K562 (cell line): Measurements from ENCODE around the gene LCN1. TPM values are rescaled to one million over a fixed set of nuclear protein-coding genes. Genes with fewer than 3 reads are reported as not detected.

Experiments
- CBX3 ChIP-seq, 2 experiments: IDR thresholded peaks; 1 replicate in 1 of 2; 2 replicates in 1 of 2; pipeline ENCODE4 v1.6.1; 2012; ENCODE audit warnings: inconsistent platforms in 2 of 2, low read length in 2 of 2, borderline replicate concordance in 1 of 2, control low read depth in 1 of 2
- EHMT2 ChIP-seq: fragments of 450-650 bp; IDR thresholded peaks from 2 replicates; pipeline ENCODE4 v1.6.1; 2018; ENCODE audit warnings: antibody characterized with exemption
- FOXP4 ChIP-seq: sonication (generic); formaldehyde crosslinking; IDR thresholded peaks from 2 replicates; pipeline ENCODE4 v1.8.0; 2022; ENCODE audit warnings: mild to moderate bottlenecking, missing genetic modification reagents, borderline replicate concordance
- HMGXB4 ChIP-seq: sonication (generic); formaldehyde crosslinking; IDR thresholded peaks from 2 replicates; pipeline ENCODE4 v1.8.1; 2023; ENCODE audit warnings: mild to moderate bottlenecking, missing genetic modification reagents
- JUND ChIP-seq, 2 experiments: IDR thresholded peaks; 2 replicates in 1 of 2; 3 replicates in 1 of 2; pipeline ENCODE4 v1.6.1; 2011; ENCODE audit warnings: borderline replicate concordance in 2 of 2, low read depth in 2 of 2, low read length in 2 of 2, improper control_type of control experiment in 1 of 2, missing biosample characterization in 1 of 2, missing genetic modification characterization in 1 of 2, missing genetic modification reagents in 1 of 2
- MED1 ChIP-seq: sonication (generic); formaldehyde crosslinking; IDR thresholded peaks from 2 replicates; pipeline ENCODE4 v1.8.1; 2023; ENCODE audit warnings: missing genetic modification reagents, borderline replicate concordance
- MTA1 ChIP-seq: fragments of 450-650 bp; IDR thresholded peaks from 2 replicates; pipeline ENCODE4 v1.6.1; 2017; ENCODE audit warnings: borderline replicate concordance
- MTA3 ChIP-seq: fragments of 450-650 bp; formaldehyde crosslinking; IDR thresholded peaks from 2 replicates; pipeline ENCODE4 v1.6.1; 2017; ENCODE audit warnings: mild to moderate bottlenecking, borderline replicate concordance
- STAG1 ChIP-seq: sonication (generic); formaldehyde crosslinking; IDR thresholded peaks from 2 replicates; pipeline ENCODE4 v1.5.0; 2020; ENCODE audit warnings: missing genetic modification reagents, borderline replicate concordance
- TAF7 ChIP-seq: fragments of 450-650 bp; IDR thresholded peaks from 2 replicates; pipeline ENCODE4 v1.6.1; 2016; ENCODE audit warnings: missing genetic modification characterization, missing compliant biosample characterization
- XRCC4 ChIP-seq: IDR thresholded peaks from one replicate; pipeline ENCODE4 v1.6.1; 2011; ENCODE audit not compliant: insufficient read depth, insufficient read length; ENCODE audit errors: extremely low read depth
- ZKSCAN1 ChIP-seq: fragments of 150-350 bp; IDR thresholded peaks from 2 replicates; pipeline ENCODE4 v1.6.1; 2016; ENCODE audit warnings: low read depth, low read length
- ZNF253 ChIP-seq: fragments of 250-450 bp; sonication (Bioruptor Pico); conservative IDR thresholded peaks from 2 replicates; pipeline ENCODE4 v1.6.1; 2021; ENCODE audit warnings: mild to moderate bottlenecking
- polyA plus RNA-seq, 8 experiments: library from polyadenylated mRNA; depleted of rRNA in 4 of 8; stranded (reverse) in 5 of 8; unstranded in 3 of 8; fragments of >200 nt; fragmentation: Nextera tagmentation in 2 of 8; fragmentation: Illumina TruSeq in 1 of 8; extraction: Ambion mirVana in 2 of 8; extraction: Trizol in 1 of 8; gene quantifications; 2 replicates each; pipeline versions ENCODE4 v1.2.1 to v1.2.3, GENCODE V29; 2011 to 2014; ENCODE audit warnings: inconsistent platforms in 1 of 8, missing spikeins in 1 of 8
- total RNA-seq, 7 experiments: library from RNA; depleted of rRNA in 6 of 7; stranded (reverse); fragments of >200 nt in 6 of 7; fragmentation: Illumina TruSeq in 2 of 7; extraction: Trizol in 2 of 7; gene quantifications; 2 replicates each; pipeline versions ENCODE4 v1.2.1 to v1.2.3, GENCODE V29; 2011 to 2021; ENCODE audit warnings: low replicate concordance in 1 of 7
- TF ChIP-seq, protein P1 (sequence below), 2 experiments: fragments of 450-650 bp; IDR thresholded peaks; 2 replicates each; pipeline ENCODE4 v1.6.1; 2016
- TF ChIP-seq, protein P2 (sequence below): fragments of 250-450 bp; sonication (Bioruptor Pico); IDR thresholded peaks from 2 replicates; pipeline ENCODE4 v1.4.0; 2020; ENCODE audit warnings: mild to moderate bottlenecking
- TF ChIP-seq, protein P3 (sequence below): sonication (generic); formaldehyde crosslinking; IDR thresholded peaks from 2 replicates; pipeline ENCODE4 v1.8.0; 2023; ENCODE audit warnings: mild to moderate bottlenecking, missing genetic modification reagents

Gene LCN1
- total and polyA plus RNA-seq, 9 of the 15 experiments (the other 6 are each of a cell fraction or from before 2014, with no cell fraction given) = not detected

DNA sequence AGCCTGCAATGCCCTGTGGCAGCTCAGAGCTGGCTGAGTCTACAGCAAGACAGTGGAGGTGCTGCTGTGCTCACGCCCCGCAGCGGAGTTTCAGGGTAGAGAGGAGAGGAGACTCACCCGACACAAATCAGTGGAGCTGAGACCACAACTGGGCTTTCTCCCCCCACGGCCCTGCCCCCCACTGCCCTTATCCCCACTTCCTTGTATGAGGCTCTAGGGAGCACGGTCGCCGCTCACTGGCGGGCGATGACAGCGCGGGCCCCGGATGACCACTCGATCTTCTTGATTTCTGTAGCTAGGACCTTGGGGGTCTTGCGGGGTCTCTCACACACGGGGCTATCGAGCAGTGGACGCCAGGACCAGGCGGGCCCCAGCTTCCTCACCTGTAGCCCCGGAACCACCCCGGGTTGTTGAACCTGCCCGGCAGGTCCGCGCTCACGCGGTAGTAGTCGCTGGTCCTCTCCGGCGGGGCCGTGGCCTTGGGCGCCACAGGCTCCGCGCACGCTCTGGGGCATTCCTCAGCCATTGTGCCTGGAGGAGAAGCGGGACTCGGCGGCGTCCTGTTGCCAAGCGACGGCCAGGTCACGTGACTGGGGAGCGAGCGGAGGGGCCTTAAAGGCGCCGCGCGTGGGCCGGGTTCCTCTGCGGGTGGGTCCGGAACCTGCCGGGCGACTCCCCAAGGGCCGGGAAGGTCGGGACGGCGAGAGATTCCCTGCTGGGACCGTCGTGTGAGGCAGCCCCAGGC is 21.7 kb upstream of the LCN1 start (continued):
- TF ChIP-seq HMGXB4 (CRISPR knock-in tag) = no peak
- no peak for TF ChIP-seq MTA1
- TF ChIP-seq MED1 = no peak
- no peak for TF ChIP-seq STAG1 (CRISPR knock-in tag)
- no peak for TF ChIP-seq ZNF253
- no peak for TF ChIP-seq CBX3 (IDR thresholded peaks at IDR 0.05; ENCODE audit: borderline replicate concordance in 1 of 2, low read length in 2 of 2)
- TF ChIP-seq, protein P1, sequence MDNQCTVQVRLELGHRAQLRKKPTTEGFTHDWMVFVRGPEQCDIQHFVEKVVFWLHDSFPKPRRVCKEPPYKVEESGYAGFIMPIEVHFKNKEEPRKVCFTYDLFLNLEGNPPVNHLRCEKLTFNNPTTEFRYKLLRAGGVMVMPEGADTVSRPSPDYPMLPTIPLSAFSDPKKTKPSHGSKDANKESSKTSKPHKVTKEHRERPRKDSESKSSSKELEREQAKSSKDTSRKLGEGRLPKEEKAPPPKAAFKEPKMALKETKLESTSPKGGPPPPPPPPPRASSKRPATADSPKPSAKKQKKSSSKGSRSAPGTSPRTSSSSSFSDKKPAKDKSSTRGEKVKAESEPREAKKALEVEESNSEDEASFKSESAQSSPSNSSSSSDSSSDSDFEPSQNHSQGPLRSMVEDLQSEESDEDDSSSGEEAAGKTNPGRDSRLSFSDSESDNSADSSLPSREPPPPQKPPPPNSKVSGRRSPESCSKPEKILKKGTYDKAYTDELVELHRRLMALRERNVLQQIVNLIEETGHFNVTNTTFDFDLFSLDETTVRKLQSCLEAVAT (IDR thresholded peaks at IDR 0.05) = no peak
- TF ChIP-seq MTA3 = no peak
- no peak for TF ChIP-seq JUND (IDR thresholded peaks at IDR 0.05; ENCODE audit: borderline replicate concordance, low read depth, low read length)
- no peak for TF ChIP-seq JUND (tag; IDR thresholded peaks at IDR 0.05; ENCODE audit: borderline replicate concordance, low read depth, low read length)
- no peak for TF ChIP-seq FOXP4
- TF ChIP-seq, protein P2, sequence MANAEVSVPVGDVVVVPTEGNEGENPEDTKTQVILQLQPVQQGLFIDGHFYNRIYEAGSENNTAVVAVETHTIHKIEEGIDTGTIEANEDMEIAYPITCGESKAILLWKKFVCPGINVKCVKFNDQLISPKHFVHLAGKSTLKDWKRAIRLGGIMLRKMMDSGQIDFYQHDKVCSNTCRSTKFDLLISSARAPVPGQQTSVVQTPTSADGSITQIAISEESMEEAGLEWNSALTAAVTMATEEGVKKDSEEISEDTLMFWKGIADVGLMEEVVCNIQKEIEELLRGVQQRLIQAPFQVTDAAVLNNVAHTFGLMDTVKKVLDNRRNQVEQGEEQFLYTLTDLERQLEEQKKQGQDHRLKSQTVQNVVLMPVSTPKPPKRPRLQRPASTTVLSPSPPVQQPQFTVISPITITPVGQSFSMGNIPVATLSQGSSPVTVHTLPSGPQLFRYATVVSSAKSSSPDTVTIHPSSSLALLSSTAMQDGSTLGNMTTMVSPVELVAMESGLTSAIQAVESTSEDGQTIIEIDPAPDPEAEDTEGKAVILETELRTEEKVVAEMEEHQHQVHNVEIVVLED (CRISPR knock-in tag) = no peak
- no peak for TF ChIP-seq XRCC4
- TF ChIP-seq EHMT2 = no peak
- no peak for TF ChIP-seq ZKSCAN1
- TF ChIP-seq TAF7 (tag) = no peak
- TF ChIP-seq, protein P3, sequence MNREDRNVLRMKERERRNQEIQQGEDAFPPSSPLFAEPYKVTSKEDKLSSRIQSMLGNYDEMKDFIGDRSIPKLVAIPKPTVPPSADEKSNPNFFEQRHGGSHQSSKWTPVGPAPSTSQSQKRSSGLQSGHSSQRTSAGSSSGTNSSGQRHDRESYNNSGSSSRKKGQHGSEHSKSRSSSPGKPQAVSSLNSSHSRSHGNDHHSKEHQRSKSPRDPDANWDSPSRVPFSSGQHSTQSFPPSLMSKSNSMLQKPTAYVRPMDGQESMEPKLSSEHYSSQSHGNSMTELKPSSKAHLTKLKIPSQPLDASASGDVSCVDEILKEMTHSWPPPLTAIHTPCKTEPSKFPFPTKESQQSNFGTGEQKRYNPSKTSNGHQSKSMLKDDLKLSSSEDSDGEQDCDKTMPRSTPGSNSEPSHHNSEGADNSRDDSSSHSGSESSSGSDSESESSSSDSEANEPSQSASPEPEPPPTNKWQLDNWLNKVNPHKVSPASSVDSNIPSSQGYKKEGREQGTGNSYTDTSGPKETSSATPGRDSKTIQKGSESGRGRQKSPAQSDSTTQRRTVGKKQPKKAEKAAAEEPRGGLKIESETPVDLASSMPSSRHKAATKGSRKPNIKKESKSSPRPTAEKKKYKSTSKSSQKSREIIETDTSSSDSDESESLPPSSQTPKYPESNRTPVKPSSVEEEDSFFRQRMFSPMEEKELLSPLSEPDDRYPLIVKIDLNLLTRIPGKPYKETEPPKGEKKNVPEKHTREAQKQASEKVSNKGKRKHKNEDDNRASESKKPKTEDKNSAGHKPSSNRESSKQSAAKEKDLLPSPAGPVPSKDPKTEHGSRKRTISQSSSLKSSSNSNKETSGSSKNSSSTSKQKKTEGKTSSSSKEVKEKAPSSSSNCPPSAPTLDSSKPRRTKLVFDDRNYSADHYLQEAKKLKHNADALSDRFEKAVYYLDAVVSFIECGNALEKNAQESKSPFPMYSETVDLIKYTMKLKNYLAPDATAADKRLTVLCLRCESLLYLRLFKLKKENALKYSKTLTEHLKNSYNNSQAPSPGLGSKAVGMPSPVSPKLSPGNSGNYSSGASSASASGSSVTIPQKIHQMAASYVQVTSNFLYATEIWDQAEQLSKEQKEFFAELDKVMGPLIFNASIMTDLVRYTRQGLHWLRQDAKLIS (CRISPR knock-in tag) = no peak
